Liver (tissue), 3 donors: ENCODE results near the gene EXOC4.

ENCODE experiments used
- ATF3 ChIP-seq: IDR thresholded peaks from 2 replicates; pipeline ENCODE4 v1.6.1; 2016; ENCODE audit warnings: antibody characterized with exemption
- CTCF ChIP-seq: fragments of 150-350 bp; IDR thresholded peaks from 2 replicates; pipeline ENCODE4 v1.5.1; 2017; ENCODE audit warnings: improper control_type of control experiment, low read depth, low read length; ENCODE audit not compliant: missing input control
- RAD21 ChIP-seq, 2 donors: IDR thresholded peaks; 2 replicates each; pipeline ENCODE4 v1.6.1; 2016; ENCODE audit warnings: antibody characterized with exemption in 2 of 2, mild to moderate bottlenecking in 2 of 2
- SP1 ChIP-seq: IDR thresholded peaks from 2 replicates; pipeline ENCODE4 v1.6.1; 2018; ENCODE audit warnings: antibody characterized with exemption, mild to moderate bottlenecking
- TAF1 ChIP-seq: conservative IDR thresholded peaks from 2 replicates; pipeline ENCODE4 v1.6.1; 2016; ENCODE audit warnings: antibody characterized with exemption, mild to moderate bottlenecking
- donor health status: healthy.
- donor health status: healthy.

GRCh38 chr7:133790911-133791310, 538.0 kb downstream of the EXOC4 start:
- TF ChIP-seq CTCF, result no peak
- TF ChIP-seq SP1, result no peak
- TF ChIP-seq ATF3, result no peak
- no peak for TF ChIP-seq RAD21 (IDR thresholded peaks at IDR 0.05)
- no peak for TF ChIP-seq TAF1
